RPMI8226 (cell line): ENCODE results near the gene ZNF416.

Experiments
- DNase-seq: peaks from one replicate; pipeline ENCODE4 v3.0.0-alpha.2; 2015

The ZNF416 gene

GRCh38 chr19:57578487-57579205 is at the start of gene ZNF416:
ZNF416 (minus strand) TSS chr19:57578911; CDS start chr19:57578704, 207 bp downstream.
- DNase-seq, result peak; percentile 99

GRCh38 chr19:57623091-57623490 is 44.4 kb upstream of the ZNF416 start:
- DNase-seq, result no peak

- no peak for DNase-seq
Observed at GRCh38 chr19:57620673-57621348, 42.1 kb upstream of the ZNF416 start.

- DNase-seq, result no peak
Observed at GRCh38 chr19:57615346-57615745, 36.6 kb upstream of the ZNF416 start.

GRCh38 chr19:57613941-57614743 is 35.4 kb upstream of the ZNF416 start, which contains the start of gene ZNF134:
ZNF134 (plus strand) TSS chr19:57614242; CDS start chr19:57619469, 5,227 bp downstream.
- peak; percentile 96 for DNase-seq

- no peak for DNase-seq
Observed at GRCh38 chr19:57611113-57611512, 32.4 kb upstream of the ZNF416 start.

- DNase-seq, result no peak
Observed at GRCh38 chr19:57606931-57607330, 28.2 kb upstream of the ZNF416 start.

- DNase-seq, result peak; percentile 97
Observed at GRCh38 chr19:57599761-57600383, 21.2 kb upstream of the ZNF416 start, which contains the start of gene ZNF530. ZNF530 (plus strand) TSS chr19:57599885; CDS start chr19:57604346, 4,461 bp downstream.

- DNase-seq, result no peak
Observed at GRCh38 chr19:57599377-57599760, 20.7 kb upstream of the ZNF416 start.

GRCh38 chr19:57587529-57587928 is 8.8 kb upstream of the ZNF416 start:
- DNase-seq, result no peak

GRCh38 chr19:57583521-57584416 is 5.1 kb upstream of the ZNF416 start, which contains the start of gene ZIK1:
ZIK1 (plus strand) TSS chr19:57584145; CDS start chr19:57584357, 212 bp downstream.
- DNase-seq, result peak; percentile 96

GRCh38 chr19:57583104-57583520 is 4.4 kb upstream of the ZNF416 start:
- DNase-seq, result no peak

GRCh38 chr19:57576661-57577060 is 2.0 kb downstream of the ZNF416 start:
- DNase-seq, result no peak

- DNase-seq, result no peak
Observed at GRCh38 chr19:57572415-57572947, 6.2 kb downstream of the ZNF416 start.

- DNase-seq, result no peak
Observed at GRCh38 chr19:57570707-57571106, 8.0 kb downstream of the ZNF416 start.

- peak; percentile 41 for DNase-seq
Observed at GRCh38 chr19:57566396-57567265, 12.1 kb downstream of the ZNF416 start.

GRCh38 chr19:57563547-57563946 is 15.2 kb downstream of the ZNF416 start:
- DNase-seq, result no peak

- no peak for DNase-seq
Observed at GRCh38 chr19:57560049-57560491, 18.6 kb downstream of the ZNF416 start.

GRCh38 chr19:57559404-57560025 is 19.2 kb downstream of the ZNF416 start, which contains the start of gene ZNF550:
ZNF550 (minus strand) TSS chr19:57559863; CDS start chr19:57559682, 181 bp downstream.
- peak; percentile 91 for DNase-seq

GRCh38 chr19:57559008-57559403 is 19.7 kb downstream of the ZNF416 start:
- peak; percentile 40 for DNase-seq
